Osteoblast (primary cell): ENCODE data around the gene COX20. TPM values are rescaled to one million over a fixed set of nuclear protein-coding genes. Genes with fewer than 3 reads are reported as not detected.

Experiments used
- DNase-seq: peaks from one replicate; pipeline ENCODE4 v3.0.0; 2011; ENCODE audit warnings: low spot score, mixed read lengths; ENCODE audit not compliant: insufficient read length; ENCODE audit errors: missing footprints
- H2AFZ ChIP-seq: 2 replicates; pipeline ENCODE4 v1.6.0; 2011; ENCODE audit warnings: mild to moderate bottlenecking, low read length
- H3K27ac ChIP-seq: 2 replicates; pipeline ENCODE4 v1.5.1; 2011; ENCODE audit warnings: mild to moderate bottlenecking, low read depth, low read length, moderate library complexity
- H3K27me3 ChIP-seq: 2 replicates; pipeline ENCODE4 v1.6.0; 2012; ENCODE audit warnings: mild to moderate bottlenecking, control low read depth, inconsistent platforms, low read length, moderate library complexity; ENCODE audit not compliant: insufficient read depth
- H3K36me3 ChIP-seq: 2 replicates; pipeline ENCODE4 v1.5.1; 2011; ENCODE audit warnings: mild to moderate bottlenecking, low read length, control low read depth, moderate library complexity; ENCODE audit not compliant: insufficient read depth
- H3K4me1 ChIP-seq: 2 replicates; pipeline ENCODE4 v1.5.1; 2011; ENCODE audit warnings: mild to moderate bottlenecking, low read length, control low read depth, moderate library complexity; ENCODE audit not compliant: insufficient read depth
- H3K4me2 ChIP-seq: 2 replicates; pipeline ENCODE4 v1.6.0; 2011; ENCODE audit warnings: mild to moderate bottlenecking, low read length; ENCODE audit not compliant: insufficient read depth
- H3K4me3 ChIP-seq: fragments of 200-600 bp; sonication (generic); 3 replicates; pipeline ENCODE4 v1.5.1; 2012; ENCODE audit warnings: mild to moderate bottlenecking, low read length, inconsistent platforms; ENCODE audit not compliant: insufficient read depth
- H3K79me2 ChIP-seq: 2 replicates; pipeline ENCODE4 v1.6.0; 2012; ENCODE audit warnings: mild to moderate bottlenecking, low read length, control low read depth, inconsistent platforms; ENCODE audit not compliant: insufficient read depth
- H3K9me3 ChIP-seq: 2 replicates; pipeline ENCODE4 v1.5.1; 2011; ENCODE audit warnings: low read depth, low read length, control low read depth
- H4K20me1 ChIP-seq: 2 replicates; pipeline ENCODE4 v1.6.0; 2012; ENCODE audit warnings: mild to moderate bottlenecking, low read length, control low read depth; ENCODE audit not compliant: insufficient read depth
- CTCF ChIP-seq: IDR thresholded peaks from 2 replicates; pipeline ENCODE4 v1.5.1; 2011; ENCODE audit warnings: mild to moderate bottlenecking, low read depth, low read length, moderate library complexity; ENCODE audit errors: extremely low read depth
- total RNA-seq: library from RNA; depleted of rRNA; stranded (reverse); fragments of >200 nt; gene quantifications from 2 replicates; pipeline ENCODE4 v1.2.3, GENCODE V29; 2012

The COX20 gene
- total RNA-seq, 1 donor = 35.8 TPM

- no peak overlapping the region for H2AFZ ChIP-seq
- H3K27ac ChIP-seq = no peak overlapping the region
- H3K9me3 ChIP-seq = no peaks in the 10 kb centered on the region
- peaks cover 82% of the 10 kb centered on the region for H3K36me3 ChIP-seq
- H4K20me1 ChIP-seq = no peaks in the 10 kb centered on the region
- TF ChIP-seq CTCF = no peak
- no peaks in the 10 kb centered on the region for H3K27me3 ChIP-seq
- H3K4me3 ChIP-seq = no peak overlapping the region
- no peak overlapping the region for H3K4me2 ChIP-seq
- H3K79me2 ChIP-seq = peaks cover 76% of the 10 kb centered on the region
- peaks cover 4% of the 10 kb centered on the region for H3K4me1 ChIP-seq
- no peak for DNase-seq
These were observed 7.9 kb downstream of the COX20 start for GRCh38 chr1:244843148-244843978.

DNA sequence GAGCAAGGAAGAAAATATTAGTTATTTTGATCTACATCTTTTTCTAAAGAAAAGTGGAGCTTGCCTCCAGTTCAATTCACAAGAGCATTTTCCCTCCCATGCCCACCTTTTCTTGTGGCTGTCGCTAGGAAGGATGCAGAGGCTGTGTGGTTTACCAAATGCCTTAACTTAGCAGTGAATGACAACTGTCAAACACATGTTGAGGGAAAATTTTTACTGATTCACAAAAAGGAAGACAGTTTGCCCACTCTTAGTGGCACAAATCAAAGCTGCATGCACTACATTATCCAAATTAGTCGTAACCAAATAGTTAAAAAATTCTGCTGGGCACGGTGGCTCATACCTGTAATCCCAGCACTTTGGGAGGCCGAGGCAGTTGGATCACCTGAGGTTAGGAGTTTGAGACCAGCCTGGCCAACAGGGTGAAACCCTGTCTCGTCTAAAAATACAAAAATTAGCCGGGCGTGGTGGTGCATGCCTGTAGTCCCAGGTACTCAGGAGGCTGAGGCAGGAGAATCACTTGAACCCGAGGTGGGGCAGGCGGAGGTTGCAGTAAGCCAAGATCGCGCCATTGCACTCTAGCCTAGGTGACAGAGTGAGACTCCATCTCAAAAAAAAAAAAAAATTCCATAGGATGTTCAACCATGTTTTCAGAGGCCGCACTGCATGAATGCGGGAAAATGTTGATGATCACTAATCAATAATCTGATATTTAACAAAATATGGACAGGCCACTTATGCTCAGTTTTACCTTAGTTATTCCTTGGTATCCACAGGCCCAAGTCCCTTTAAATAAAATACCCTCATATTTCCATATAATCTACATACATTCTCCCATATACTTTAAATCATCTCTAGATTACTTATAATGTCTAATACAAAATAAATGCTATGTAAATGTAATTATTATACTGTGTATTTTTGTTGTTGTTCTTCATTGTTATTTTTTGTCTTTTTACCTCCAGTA lies 9.0 kb downstream of the COX20 start:
- Histone ChIP-seq H4K20me1 (no peaks in the 10 kb centered on the region), H3K27ac (no peak overlapping the region), H3K4me2 (no peak overlapping the region), H3K79me2 (peaks cover 74% of the 10 kb centered on the region), H2AFZ (no peak overlapping the region), H3K4me3 (no peak overlapping the region), H3K4me1 (peaks cover 4% of the 10 kb centered on the region), H3K27me3 (no peaks in the 10 kb centered on the region), H3K36me3 (peaks cover 86% of the 10 kb centered on the region), H3K9me3 (no peaks in the 10 kb centered on the region)
- TF ChIP-seq CTCF = no peak
- DNase-seq = no peak

- H3K27ac ChIP-seq = no peak overlapping the region
- DNase-seq = no peak
- peaks cover 4% of the 10 kb centered on the region for H3K4me1 ChIP-seq
- no peak overlapping the region for H3K4me3 ChIP-seq
- H3K4me2 ChIP-seq = no peak overlapping the region
- peaks cover 73% of the 10 kb centered on the region for H3K79me2 ChIP-seq
- TF ChIP-seq CTCF = no peak
- no peaks in the 10 kb centered on the region for H4K20me1 ChIP-seq
- peaks cover 94% of the 10 kb centered on the region for H3K36me3 ChIP-seq
- no peaks in the 10 kb centered on the region for H3K27me3 ChIP-seq
- no peak overlapping the region for H2AFZ ChIP-seq
- H3K9me3 ChIP-seq = no peaks in the 10 kb centered on the region
These were observed 11.2 kb downstream of the COX20 start for GRCh38 chr1:244846653-244847052.
